ENCODE results near the gene SORBS2.

DNA sequence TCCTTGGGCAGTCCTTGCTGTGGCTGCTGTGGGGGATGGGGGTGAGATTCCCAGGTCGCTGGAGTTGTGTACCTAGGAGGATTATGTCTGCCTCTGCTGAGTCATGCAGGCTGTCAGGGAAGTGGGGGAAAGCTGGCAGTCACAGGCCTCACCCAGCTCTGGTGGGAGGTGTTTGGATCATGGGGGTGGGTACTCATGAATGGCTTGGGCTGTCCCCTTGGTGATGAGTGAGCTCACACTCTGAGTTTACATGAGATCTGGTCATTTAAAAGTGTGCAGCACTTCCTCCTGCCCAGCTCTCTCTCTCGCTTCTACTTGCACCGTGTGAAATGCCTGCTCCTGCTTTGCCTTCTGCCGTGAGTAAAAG is 252.1 kb downstream of the SORBS2 start:
- TF ChIP-seq, protein P1, sequence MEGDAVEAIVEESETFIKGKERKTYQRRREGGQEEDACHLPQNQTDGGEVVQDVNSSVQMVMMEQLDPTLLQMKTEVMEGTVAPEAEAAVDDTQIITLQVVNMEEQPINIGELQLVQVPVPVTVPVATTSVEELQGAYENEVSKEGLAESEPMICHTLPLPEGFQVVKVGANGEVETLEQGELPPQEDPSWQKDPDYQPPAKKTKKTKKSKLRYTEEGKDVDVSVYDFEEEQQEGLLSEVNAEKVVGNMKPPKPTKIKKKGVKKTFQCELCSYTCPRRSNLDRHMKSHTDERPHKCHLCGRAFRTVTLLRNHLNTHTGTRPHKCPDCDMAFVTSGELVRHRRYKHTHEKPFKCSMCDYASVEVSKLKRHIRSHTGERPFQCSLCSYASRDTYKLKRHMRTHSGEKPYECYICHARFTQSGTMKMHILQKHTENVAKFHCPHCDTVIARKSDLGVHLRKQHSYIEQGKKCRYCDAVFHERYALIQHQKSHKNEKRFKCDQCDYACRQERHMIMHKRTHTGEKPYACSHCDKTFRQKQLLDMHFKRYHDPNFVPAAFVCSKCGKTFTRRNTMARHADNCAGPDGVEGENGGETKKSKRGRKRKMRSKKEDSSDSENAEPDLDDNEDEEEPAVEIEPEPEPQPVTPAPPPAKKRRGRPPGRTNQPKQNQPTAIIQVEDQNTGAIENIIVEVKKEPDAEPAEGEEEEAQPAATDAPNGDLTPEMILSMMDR (IDR thresholded peaks at IDR 0.05; ENCODE audit: extremely low read depth in 1 of 2, insufficient read depth in 1 of 2, low read depth in 1 of 2, low read length in 2 of 2): no peak
- TF ChIP-seq POLR2A (IDR thresholded peaks at IDR 0.05; ENCODE audit: low read depth, low read length) (no peak), MYC (IDR thresholded peaks at IDR 0.05; ENCODE audit: low read depth, low read length) (no peak), POLR2AphosphoS5 (IDR thresholded peaks at IDR 0.05; ENCODE audit: insufficient read depth, low read depth, low read length) (no peak), EZH2 (IDR thresholded peaks at IDR 0.05; ENCODE audit: borderline replicate concordance, low read depth, low read length, severe bottlenecking) (no peak), GATA2 (IDR thresholded peaks at IDR 0.05; ENCODE audit: insufficient read depth, insufficient read length, low read depth, low read length) (no peak), JUN (IDR thresholded peaks at IDR 0.05; ENCODE audit: borderline replicate concordance, insufficient read depth, insufficient read length, low read depth) (no peak)
- TF ChIP-seq, protein P2, sequence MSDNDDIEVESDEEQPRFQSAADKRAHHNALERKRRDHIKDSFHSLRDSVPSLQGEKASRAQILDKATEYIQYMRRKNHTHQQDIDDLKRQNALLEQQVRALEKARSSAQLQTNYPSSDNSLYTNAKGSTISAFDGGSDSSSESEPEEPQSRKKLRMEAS (IDR thresholded peaks at IDR 0.05; ENCODE audit: insufficient read depth, insufficient read length): no peak

Data from endothelial cell of umbilical vein (primary cell).